K562 (cell line): Measurements from ENCODE around the gene USP46. TPM values are rescaled to one million over a fixed set of nuclear protein-coding genes. Genes with fewer than 3 reads are reported as not detected.

Experiments
- ATAC-seq: fragments of 200-7000 bp; cut with Tn5 transposase; 3 replicates; pipeline ENCODE4 v1.9.1; 2020; ENCODE audit warnings: moderate library complexity
- BruUV-seq: library from RNA; stranded (reverse); fragments of 400-500 nt; replicated peaks from 2 replicates; lab custom pipeline; 2021; lab: Mats Ljungman, UMichigan
- CTCF ChIA-PET: fragments of 300-600 bp; formaldehyde crosslinking; extraction: SDS; loops from one replicate; lab custom pipeline; 2021; ENCODE audit warnings: low intra/inter-chr PET ratio; lab: Yijun Ruan, JAX
- POLR2A ChIA-PET: fragments of 300-600, 350-650 bp; sonication (Branson Sonifier 250); formaldehyde crosslinking; extraction: SDS; loops from one replicate; lab custom pipeline; 2021; ENCODE audit warnings: antibody characterized with exemption, inconsistent platforms; lab: Yijun Ruan, JAX
- DNase-seq, 4 experiments: peaks; one replicate each; pipeline versions ENCODE4 v3.0.0 to v3.0.0-alpha.2; 2011 to 2018; ENCODE audit warnings: low spot score in 3 of 4, mixed read lengths in 3 of 4; ENCODE audit errors: extremely low read depth in 1 of 4
- FAIRE-seq: peaks from 2 replicates; lab custom pipeline; 2011; peaks lifted over from hg19 to GRCh38; lab: Jason Lieb, UNC
- H2AFZ ChIP-seq: 2 replicates; pipeline ENCODE4 v1.6.0; 2011; ENCODE audit warnings: low read depth, low read length, control low read depth, inconsistent platforms
- H3K27ac ChIP-seq: fragments of 200-600 bp; 3 replicates; pipeline ENCODE4 v1.8.0; 2011; ENCODE audit warnings: low read depth, mild to moderate bottlenecking, control low read depth, inconsistent platforms, low read length, moderate library complexity, mixed read lengths; ENCODE audit errors: extremely low read depth
- H3K27me3 ChIP-seq, 2 experiments: fragments of 300-600 bp in 1 of 2; 2 replicates in 1 of 2; 3 replicates in 1 of 2; pipeline versions ENCODE4 v1.6.0 to v1.8.0; 2011; ENCODE audit warnings: inconsistent platforms in 2 of 2, low read length in 2 of 2, mild to moderate bottlenecking in 1 of 2, mixed read lengths in 1 of 2, moderate library complexity in 1 of 2; ENCODE audit not compliant: control insufficient read depth in 2 of 2, insufficient read depth in 2 of 2
- H3K36me3 ChIP-seq: fragments of 300-600 bp; 3 replicates; pipeline ENCODE4 v1.8.0; 2011; ENCODE audit warnings: mild to moderate bottlenecking, low read length, inconsistent platforms; ENCODE audit not compliant: control insufficient read depth, insufficient read depth
- H3K4me1 ChIP-seq, 2 experiments: fragments of 200-600 bp in 1 of 2; replicated peaks in 1 of 2; 2 replicates in 1 of 2; 3 replicates in 1 of 2; pipeline versions ENCODE4 v1.5.1 to v1.8.0; 2011; ENCODE audit warnings: inconsistent platforms in 2 of 2, low read length in 2 of 2, mild to moderate bottlenecking in 1 of 2, mixed read lengths in 1 of 2, moderate library complexity in 1 of 2; ENCODE audit not compliant: control insufficient read depth in 2 of 2, insufficient read depth in 2 of 2
- H3K4me2 ChIP-seq: 2 replicates; pipeline ENCODE4 v1.6.1; 2011; ENCODE audit warnings: low read length, control low read depth, inconsistent platforms, mixed read lengths; ENCODE audit not compliant: insufficient read depth
- H3K4me3 ChIP-seq: fragments of 200-600 bp; sonication (generic), shearing (Covaris generic); 2 replicates; pipeline ENCODE4 v1.5.1; 2016; ENCODE audit warnings: control low read depth, inconsistent platforms
- H3K79me2 ChIP-seq: fragments of 200-600 bp; 3 replicates; pipeline ENCODE4 v1.8.0; 2011; ENCODE audit warnings: low read length, inconsistent platforms; ENCODE audit not compliant: control insufficient read depth, insufficient read depth
- H3K9ac ChIP-seq, 2 experiments: 2 replicates each; pipeline versions ENCODE4 v1.6.0 to v1.6.1; 2011; ENCODE audit warnings: low read depth in 2 of 2, low read length in 2 of 2, control low read depth in 1 of 2, inconsistent platforms in 1 of 2, mild to moderate bottlenecking in 1 of 2, mixed read lengths in 1 of 2; ENCODE audit not compliant: insufficient read depth in 1 of 2
- H3K9me1 ChIP-seq: one replicate; pipeline ENCODE4 v1.6.0; 2011; ENCODE audit warnings: inconsistent platforms, mild to moderate bottlenecking, low read length, moderate library complexity; ENCODE audit not compliant: control insufficient read depth, insufficient read depth
- H3K9me3 ChIP-seq: replicated peaks from 2 replicates; pipeline ENCODE4 v1.5.1; 2011; ENCODE audit warnings: low read depth, low read length, inconsistent platforms; ENCODE audit not compliant: control insufficient read depth, insufficient read depth
- H4K20me1 ChIP-seq: replicated peaks from 2 replicates; pipeline ENCODE4 v1.6.1; 2011; ENCODE audit warnings: low read length, inconsistent platforms, mixed read lengths; ENCODE audit not compliant: control insufficient read depth, insufficient read depth
- E2F3 ChIP-seq: fragments of 250-450 bp; sonication (Bioruptor Pico); IDR thresholded peaks from 2 replicates; pipeline ENCODE4 v1.4.0; 2020; ENCODE audit warnings: mild to moderate bottlenecking
- IRF2 ChIP-seq: sonication (generic); formaldehyde crosslinking; IDR thresholded peaks from 2 replicates; pipeline ENCODE4 v1.8.1; 2022; ENCODE audit warnings: mild to moderate bottlenecking, missing genetic modification reagents
- KAT7 ChIP-seq: sonication (generic); formaldehyde crosslinking; IDR thresholded peaks from 2 replicates; pipeline ENCODE4 v1.8.0; 2022; ENCODE audit warnings: missing genetic modification reagents, mild to moderate bottlenecking, borderline replicate concordance
- MTA3 ChIP-seq: fragments of 450-650 bp; formaldehyde crosslinking; IDR thresholded peaks from 2 replicates; pipeline ENCODE4 v1.6.1; 2017; ENCODE audit warnings: mild to moderate bottlenecking, borderline replicate concordance
- NCOA4 ChIP-seq: fragments of 450-650 bp; IDR thresholded peaks from 2 replicates; pipeline ENCODE4 v1.6.1; 2018; ENCODE audit warnings: mild to moderate bottlenecking; ENCODE audit not compliant: partially characterized antibody
- NFATC3 ChIP-seq: fragments of 450-650 bp; IDR thresholded peaks from 2 replicates; pipeline ENCODE4 v1.6.1; 2017; ENCODE audit warnings: mild to moderate bottlenecking
- NFYB ChIP-seq: IDR thresholded peaks from 2 replicates; pipeline ENCODE4 v1.6.1; 2011; ENCODE audit warnings: mild to moderate bottlenecking, moderate library complexity; ENCODE audit not compliant: insufficient read length; ENCODE audit errors: extremely low read depth
- RHOXF2B ChIP-seq: fragments of 250-450 bp; sonication (Bioruptor Pico); conservative IDR thresholded peaks from 2 replicates; pipeline ENCODE4 v1.5.1; 2021
- STAG1 ChIP-seq: sonication (generic); formaldehyde crosslinking; IDR thresholded peaks from 2 replicates; pipeline ENCODE4 v1.5.0; 2020; ENCODE audit warnings: missing genetic modification reagents, borderline replicate concordance
- in situ Hi-C: fragments of 300-500 bp; cut with MboI; formaldehyde crosslinking; loops from 4 replicates; pipeline ENCODE4 v1.15.0; 2018; ENCODE audit warnings: inconsistent platforms, mixed read lengths
- intact Hi-C: fragments of 100-400 bp; cut with micrococcal nuclease; formaldehyde crosslinking; loops from 2 replicates; pipeline ENCODE4 v1.14.2; 2022
- polyA plus RNA-seq, 8 experiments: library from polyadenylated mRNA; depleted of rRNA in 4 of 8; stranded (reverse) in 5 of 8; unstranded in 3 of 8; fragments of >200 nt; fragmentation: Nextera tagmentation in 2 of 8; fragmentation: Illumina TruSeq in 1 of 8; extraction: Ambion mirVana in 2 of 8; extraction: Trizol in 1 of 8; gene quantifications; 2 replicates each; pipeline versions ENCODE4 v1.2.1 to v1.2.3, GENCODE V29; 2011 to 2014; ENCODE audit warnings: inconsistent platforms in 1 of 8, missing spikeins in 1 of 8
- total RNA-seq, 7 experiments: library from RNA; depleted of rRNA in 6 of 7; stranded (reverse); fragments of >200 nt in 6 of 7; fragmentation: Illumina TruSeq in 2 of 7; extraction: Trizol in 2 of 7; gene quantifications; 2 replicates each; pipeline versions ENCODE4 v1.2.1 to v1.2.3, GENCODE V29; 2011 to 2021; ENCODE audit warnings: low replicate concordance in 1 of 7
- TF ChIP-seq, protein P1 (sequence below): fragments of 450-650 bp; IDR thresholded peaks from 2 replicates; pipeline ENCODE4 v1.6.1; 2016; ENCODE audit warnings: low read depth, mild to moderate bottlenecking, moderate library complexity
- TF ChIP-seq, protein P2 (sequence below): fragments of 250-450 bp; sonication (Bioruptor Pico); IDR thresholded peaks from 2 replicates; pipeline ENCODE4 v1.4.0; 2020; ENCODE audit warnings: mild to moderate bottlenecking, moderate library complexity

The USP46 gene
- total and polyA plus RNA-seq, 9 of the 15 experiments (the other 6 are each of a cell fraction or from before 2014, with no cell fraction given): 3.0 to 11.7 (median 8.4) TPM

DNA sequence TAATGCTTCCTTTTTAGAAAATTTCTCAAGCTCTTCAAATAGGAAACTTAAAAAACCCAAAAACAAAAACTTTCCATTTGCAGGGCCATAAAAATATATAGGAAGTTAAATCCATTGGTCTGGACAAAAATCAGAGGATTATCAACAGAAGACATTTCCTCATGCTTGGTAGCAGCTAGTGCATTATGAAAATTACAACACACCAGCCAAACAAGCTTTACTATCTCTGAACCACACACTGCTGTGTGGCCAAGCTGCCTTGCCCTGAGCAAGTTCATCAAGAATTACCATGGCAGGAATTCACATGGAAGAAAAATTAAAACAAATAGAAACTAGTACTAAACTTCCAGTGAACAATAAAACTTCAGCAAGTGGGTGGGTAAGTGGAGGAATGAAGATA, 3.6 kb downstream of the USP46 start:
- no peaks in the 10 kb centered on the region for H3K9me1 ChIP-seq
- H3K9me3 ChIP-seq: no peaks in the 10 kb centered on the region
- no peak overlapping the region for H3K27ac ChIP-seq
- peaks cover 17% of the 10 kb centered on the region; the same call in 2 of the 3 replicates for H3K79me2 ChIP-seq
- CTCF ChIA-PET: no interaction called here
- in situ Hi-C loops (no loop called here), intact Hi-C loops (loop anchor here (5.0 kb wide), 1 partner anchor 68 kb away; no protein-coding TSS in a partner anchor)
- DNase-seq: no peak
- no peak for FAIRE-seq
- TF ChIP-seq NFATC3 (no peak), NFYB (no peak), MTA3 (no peak), KAT7 (CRISPR knock-in tag) (no peak), STAG1 (CRISPR knock-in tag) (no peak), E2F3 (CRISPR knock-in tag) (no peak), RHOXF2B (CRISPR knock-in tag) (no peak), NCOA4 (no peak), IRF2 (no peak)
- TF ChIP-seq, protein P1, sequence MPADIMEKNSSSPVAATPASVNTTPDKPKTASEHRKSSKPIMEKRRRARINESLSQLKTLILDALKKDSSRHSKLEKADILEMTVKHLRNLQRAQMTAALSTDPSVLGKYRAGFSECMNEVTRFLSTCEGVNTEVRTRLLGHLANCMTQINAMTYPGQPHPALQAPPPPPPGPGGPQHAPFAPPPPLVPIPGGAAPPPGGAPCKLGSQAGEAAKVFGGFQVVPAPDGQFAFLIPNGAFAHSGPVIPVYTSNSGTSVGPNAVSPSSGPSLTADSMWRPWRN: no peak
- TF ChIP-seq, protein P2, sequence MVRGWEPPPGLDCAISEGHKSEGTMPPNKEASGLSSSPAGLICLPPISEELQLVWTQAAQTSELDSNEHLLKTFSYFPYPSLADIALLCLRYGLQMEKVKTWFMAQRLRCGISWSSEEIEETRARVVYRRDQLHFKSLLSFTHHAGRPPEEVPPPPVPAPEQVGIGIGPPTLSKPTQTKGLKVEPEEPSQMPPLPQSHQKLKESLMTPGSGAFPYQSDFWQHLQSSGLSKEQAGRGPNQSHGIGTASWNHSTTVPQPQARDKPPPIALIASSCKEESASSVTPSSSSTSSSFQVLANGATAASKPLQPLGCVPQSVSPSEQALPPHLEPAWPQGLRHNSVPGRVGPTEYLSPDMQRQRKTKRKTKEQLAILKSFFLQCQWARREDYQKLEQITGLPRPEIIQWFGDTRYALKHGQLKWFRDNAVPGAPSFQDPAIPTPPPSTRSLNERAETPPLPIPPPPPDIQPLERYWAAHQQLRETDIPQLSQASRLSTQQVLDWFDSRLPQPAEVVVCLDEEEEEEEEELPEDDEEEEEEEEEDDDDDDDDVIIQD (CRISPR knock-in tag): no peak
- H3K36me3 ChIP-seq: no peaks in the 10 kb centered on the region
- no TSS peak for BruUV-seq
- no peak overlapping the region; a peak in 1 of 4 replicates for H3K9ac ChIP-seq
- H3K4me1 ChIP-seq: peaks cover 10 to 21% of the 10 kb centered on the region in 2 experiments; a peak in 4 of 5 replicates
- no peak overlapping the region for H2AFZ ChIP-seq
- H3K27me3 ChIP-seq: no peaks in the 10 kb centered on the region
- H3K4me2 ChIP-seq: no peak overlapping the region
- POLR2A ChIA-PET: no interaction called here
- no peak overlapping the region for H3K4me3 ChIP-seq
- no peak for ATAC-seq
- H4K20me1 ChIP-seq: no peaks in the 10 kb centered on the region
